Heart right ventricle (tissue), 16 donors: ENCODE measurements around the gene ANKRD60. TPM values are rescaled to one million over a fixed set of nuclear protein-coding genes. Genes with fewer than 3 reads are reported as not detected.
A peak's percentile ranks its signal among the peaks of the same experiment; 100 is the strongest.

Experiments used
- ATAC-seq, 8 donors: fragments of 200-7000 bp; cut with Tn5 transposase; one replicate each; pipeline ENCODE4 v1.9.1; 2020; ENCODE audit warnings: mild to moderate bottlenecking in 8 of 8, moderate library complexity in 8 of 8, moderate number of reproducible peaks in 1 of 8
- DNase-seq, 2 donors: peaks; one replicate each; pipeline ENCODE4 v3.0.0-alpha.2; 2020
- H3K27ac ChIP-seq, 10 donors: fragments of 200-600 bp; sonication (generic) in 2 of 10; one replicate each; pipeline versions ENCODE4 v1.5.0 to v1.8.0; 2020 to 2022; ENCODE audit warnings: mild to moderate bottlenecking in 3 of 10
- H3K27me3 ChIP-seq, 7 donors: fragments of 200-600 bp; one replicate each; pipeline ENCODE4 v1.8.0; 2021 to 2022; ENCODE audit warnings: mild to moderate bottlenecking in 2 of 7
- H3K36me3 ChIP-seq, 9 donors: fragments of 200-600 bp; sonication (generic) in 1 of 9; one replicate each; pipeline versions ENCODE4 v1.5.0 to v1.8.0; 2020 to 2022; ENCODE audit warnings: mild to moderate bottlenecking in 2 of 9
- H3K4me1 ChIP-seq, 9 donors: fragments of 200-600 bp; sonication (generic) in 1 of 9; one replicate each; pipeline versions ENCODE4 v1.5.0 to v1.8.0; 2020 to 2022; ENCODE audit warnings: mild to moderate bottlenecking in 4 of 9
- H3K4me3 ChIP-seq, 10 donors: fragments of 200-600 bp; sonication (generic) in 2 of 10; one replicate each; pipeline versions ENCODE4 v1.5.0 to v1.8.0; 2020 to 2022; ENCODE audit warnings: mild to moderate bottlenecking in 7 of 10, moderate library complexity in 2 of 10
- H3K9me3 ChIP-seq, 11 donors: fragments of 200-600 bp in 10 of 11; sonication (generic) in 2 of 11; one replicate each; pipeline versions ENCODE4 v1.5.0 to v1.8.0; 2013 to 2022; ENCODE audit warnings: mild to moderate bottlenecking in 2 of 11, control low read depth in 1 of 11, moderate library complexity in 1 of 11
- WGBS, 2 donors: extraction: QIAGEN DNeasy Blood & Tissue Kit; methylation state at CpG; one replicate each; pipeline ENCODE4 v1.1.7; 2013; ENCODE audit warnings: inconsistent platforms in 1 of 2; 5-methylcytosine and 5-hydroxymethylcytosine counted together
- intact Hi-C, 10 donors: fragments of 100-400 bp; cut with DNase I; formaldehyde crosslinking; loops; one replicate each; pipeline versions ENCODE4 v1.11.1 to v1.14.2; 2022
- polyA plus RNA-seq, 2 donors: library from polyadenylated mRNA; stranded (reverse); fragments of 200-250 nt; gene quantifications; one replicate each; pipeline ENCODE4 v1.2.3, GENCODE V29; 2013
- total RNA-seq, 10 donors: library from RNA; stranded (reverse); fragmentation: NEBNext Ultra II Directional in 3 of 10; extraction: Animal tissue kit (Norgen Biotek cat#: 25700) in 3 of 10; gene quantifications; one replicate each; pipeline versions ENCODE4 v1.2.1 to v1.2.4, GENCODE V29; 2021 to 2023
- TF ChIP-seq, protein P1 (sequence below), 9 donors: fragments of 200-600 bp; sonication (generic) in 2 of 9; IDR thresholded peaks; one replicate each; pipeline versions ENCODE4 v1.5.0 to v1.8.0; 2021 to 2022; ENCODE audit warnings: antibody characterized with exemption in 9 of 9, mild to moderate bottlenecking in 5 of 9, moderate library complexity in 1 of 9
- donor health status: Arrhythmogenic right ventricular cardiomyopathy.
- donor health status: ischemic (EF 13 %, LVEDD 7.1; RV severe dilation, severe dysfunction).
- donor health status: healthy with polysubstance abuse.
- donor health status: DM: no; HTN: yes; CAD: no.
- donor health status: DM: no; HTN: no; CAD: no.
- donor health status: ischemic (EF 25% LVEDD 6.9; RV normal size, moderate dysfunction).
- donor health status: ischemic (EF 25% LVEDD 5.7; RV mildly dilated, moderate dysfunction).
- donor health status: healthy.
- donor health status: DM: yes; HTN: yes; CAD: no.
- donor health status: Ischemic cardiomyopathy.
- donor health status: ischemic (EF 35%, LVEDD 5.7; RV mildly dilated, moderate dysfunction).
- donor health status: nonischemic (EF 11% LVEDD 7.7; RV severe dilation, severe dysfunction).
- donor health status: DM: yes; HTN: yes; CAD: no.
- donor health status: PGD.
- donor health status: ischemic (EF 29% LVEDD 5.4; RV normal size, mild dysfunction).
- donor health status: nonischemic (EF 23%, LVEDD 6.1; RV moderate dilation, normal function).

The ANKRD60 gene
- total and polyA plus RNA-seq, 12 donors, result not detected

DNA sequence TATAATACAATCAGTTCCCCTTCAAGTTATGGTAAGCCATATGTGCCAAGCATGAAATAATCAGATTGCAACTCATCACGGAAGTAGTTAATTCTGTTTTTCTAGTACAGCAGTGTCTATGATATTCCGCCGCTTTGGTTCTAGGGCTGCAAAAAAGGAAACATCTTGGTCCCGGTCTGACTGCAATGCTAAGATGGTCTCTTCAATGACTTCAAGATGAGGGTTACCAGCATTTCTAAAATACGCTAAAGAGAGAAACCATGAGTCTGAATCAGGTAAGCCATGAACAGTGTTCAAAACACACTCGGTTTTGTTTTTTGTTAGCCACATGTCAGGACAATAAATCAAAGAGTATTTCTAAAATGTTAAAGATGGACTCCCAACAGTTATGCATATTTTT, 3.2 kb upstream of the ANKRD60 start:
- WGBS, 2 donors, result 73 to 77% methylated on average over 6 of the region's 6 CpGs
- intact Hi-C loops, result loop anchor here in 7 of 10 donors (10.0 kb wide), 5 partner anchors 163 to 623 kb away; partner anchors contain the start of genes GNAS (in 2 of the 7) and GNAS-AS1 (in 2 of the 7)
- Histone ChIP-seq H3K4me1 (peaks cover 0 to 15% (median 7%) of the 10 kb centered on the region in 9 donors), H3K9me3 (no peaks in the 10 kb centered on the region), H3K27ac (no peak overlapping the region), H3K27me3 (peaks cover 10 to 47% (median 27%) of the 10 kb centered on the region in 7 donors), H3K4me3 (no peak overlapping the region), H3K36me3 (peaks cover 0 to 36% (median 0%) of the 10 kb centered on the region in 9 donors)
- DNase-seq, result no peak
- TF ChIP-seq, protein P1, sequence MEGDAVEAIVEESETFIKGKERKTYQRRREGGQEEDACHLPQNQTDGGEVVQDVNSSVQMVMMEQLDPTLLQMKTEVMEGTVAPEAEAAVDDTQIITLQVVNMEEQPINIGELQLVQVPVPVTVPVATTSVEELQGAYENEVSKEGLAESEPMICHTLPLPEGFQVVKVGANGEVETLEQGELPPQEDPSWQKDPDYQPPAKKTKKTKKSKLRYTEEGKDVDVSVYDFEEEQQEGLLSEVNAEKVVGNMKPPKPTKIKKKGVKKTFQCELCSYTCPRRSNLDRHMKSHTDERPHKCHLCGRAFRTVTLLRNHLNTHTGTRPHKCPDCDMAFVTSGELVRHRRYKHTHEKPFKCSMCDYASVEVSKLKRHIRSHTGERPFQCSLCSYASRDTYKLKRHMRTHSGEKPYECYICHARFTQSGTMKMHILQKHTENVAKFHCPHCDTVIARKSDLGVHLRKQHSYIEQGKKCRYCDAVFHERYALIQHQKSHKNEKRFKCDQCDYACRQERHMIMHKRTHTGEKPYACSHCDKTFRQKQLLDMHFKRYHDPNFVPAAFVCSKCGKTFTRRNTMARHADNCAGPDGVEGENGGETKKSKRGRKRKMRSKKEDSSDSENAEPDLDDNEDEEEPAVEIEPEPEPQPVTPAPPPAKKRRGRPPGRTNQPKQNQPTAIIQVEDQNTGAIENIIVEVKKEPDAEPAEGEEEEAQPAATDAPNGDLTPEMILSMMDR (IDR thresholded peaks at IDR 0.05), result no peak
- no peak for ATAC-seq

DNA sequence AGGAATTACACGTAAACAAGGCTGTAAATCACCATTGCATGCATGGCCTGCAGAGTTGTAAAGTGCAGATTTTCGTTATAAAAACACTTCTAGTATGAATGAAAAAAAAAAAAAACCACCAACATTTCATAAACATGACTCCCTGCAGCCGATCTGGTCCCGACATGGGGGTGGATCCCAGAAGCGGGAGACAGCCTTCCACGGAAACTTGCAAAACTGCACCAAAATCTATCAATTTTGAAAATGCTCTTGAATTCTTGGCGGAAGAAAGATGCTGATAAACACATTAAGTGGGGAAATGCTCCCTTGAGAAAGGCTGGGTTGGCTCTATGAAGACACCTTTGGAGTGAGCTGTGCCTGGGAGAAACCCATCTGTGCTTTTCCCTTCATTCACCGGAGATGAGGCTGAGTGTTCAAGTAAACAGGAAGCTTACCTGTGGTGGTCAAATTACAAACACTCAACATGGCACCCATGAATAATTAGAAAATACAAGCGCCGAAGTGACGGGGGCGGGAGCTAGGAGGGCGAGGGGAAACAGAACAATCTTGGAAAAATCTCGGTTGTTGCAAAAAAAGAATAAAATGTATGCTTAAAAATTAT, 845 bp upstream of the ANKRD60 start:
- peaks cover 0 to 26% (median 0%) of the 10 kb centered on the region in 9 donors for H3K36me3 ChIP-seq
- H3K27ac ChIP-seq, result no peak overlapping the region
- H3K4me3 ChIP-seq, result peak overlapping the region in 1 of 10 donors; percentile 26
- TF ChIP-seq, protein P1 (IDR thresholded peaks at IDR 0.05), result no peak
- peaks cover 0 to 9% (median 4%) of the 10 kb centered on the region in 9 donors for H3K4me1 ChIP-seq
- intact Hi-C loops, result no loop called here
- peaks cover 10 to 64% (median 42%) of the 10 kb centered on the region in 7 donors for H3K27me3 ChIP-seq
- no peak for DNase-seq
- WGBS, 2 donors, result 80 to 83% methylated on average over 14 of the region's 14 CpGs
- H3K9me3 ChIP-seq, result no peaks in the 10 kb centered on the region
- ATAC-seq, result no peak

DNA sequence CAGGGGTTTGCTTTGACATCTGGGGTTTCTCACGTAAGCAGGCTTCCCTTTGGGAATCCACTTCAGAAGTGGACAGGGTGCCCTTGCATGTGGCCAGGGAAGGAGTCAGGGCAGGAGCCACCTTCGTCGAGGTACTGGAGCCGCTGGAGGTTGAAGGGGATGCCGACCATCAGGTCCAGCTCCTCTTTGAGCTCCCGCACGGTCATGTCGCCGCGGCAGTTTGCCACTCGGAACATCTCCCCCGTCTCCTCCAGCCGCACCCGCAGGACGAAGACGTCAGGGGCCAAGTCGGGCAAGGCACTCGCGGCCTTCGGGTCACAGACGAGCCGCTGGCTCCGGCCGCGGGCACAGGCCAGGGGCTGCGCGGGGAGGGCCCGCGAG, 360 bp downstream of the ANKRD60 start:
- Histone ChIP-seq H3K27me3 (peaks cover 10 to 69% (median 52%) of the 10 kb centered on the region in 7 donors), H3K4me1 (peaks cover 0 to 9% (median 4%) of the 10 kb centered on the region in 9 donors), H3K36me3 (peaks cover 0 to 15% (median 0%) of the 10 kb centered on the region in 9 donors), H3K4me3 (peak overlapping the region in 2 of 10 donors; percentile 9 to 16), H3K27ac (no peak overlapping the region), H3K9me3 (no peaks in the 10 kb centered on the region)
- DNase-seq, result no peak
- 5 to 7% methylated on average over 29 of the region's 29 CpGs for WGBS, 2 donors
- peak in 2 of 8 donors; percentile 16 to 31 for ATAC-seq
- intact Hi-C loops, result no loop called here
- TF ChIP-seq, protein P1 (IDR thresholded peaks at IDR 0.05), result no peak

DNA sequence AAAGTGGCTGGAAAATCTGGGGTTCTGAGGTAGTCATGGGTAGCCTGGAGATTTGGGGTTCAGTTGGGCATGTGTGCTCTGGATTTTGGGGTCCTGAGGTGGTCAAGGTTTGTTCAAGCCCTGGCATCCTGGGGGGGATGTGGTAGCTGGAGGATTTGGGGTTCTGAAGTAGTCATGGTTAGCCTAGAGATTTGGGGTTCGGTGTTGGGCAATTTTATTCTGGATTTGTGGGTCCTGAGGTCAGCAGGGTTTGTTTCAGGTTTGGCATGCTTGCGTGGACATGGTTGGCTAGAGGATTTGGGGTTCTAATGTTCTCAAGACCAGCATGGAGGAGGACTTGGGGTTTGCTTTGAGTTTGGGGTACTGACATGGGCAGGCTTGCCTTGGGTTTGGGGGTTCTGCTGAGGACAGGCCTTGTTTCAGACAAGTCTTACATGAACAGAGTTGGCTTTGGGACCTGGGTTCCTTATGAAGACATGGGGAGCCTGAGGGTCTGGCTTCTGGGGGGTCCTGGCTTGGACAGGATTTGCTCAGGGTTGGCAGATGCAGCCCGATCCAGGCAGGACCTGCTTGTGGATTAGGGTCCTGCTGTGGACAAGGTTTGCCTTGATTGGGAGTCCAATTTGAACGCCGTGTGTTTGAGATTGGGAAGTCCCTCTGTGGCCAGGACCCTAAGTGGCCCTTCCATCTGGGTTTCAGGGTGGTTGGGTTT, 906 bp downstream of the ANKRD60 start:
- DNase-seq (no peak), ATAC-seq (no peak)
- no peak overlapping the region for H3K4me3 ChIP-seq
- H3K27ac ChIP-seq, result no peak overlapping the region
- H3K4me1 ChIP-seq, result peaks cover 0 to 9% (median 4%) of the 10 kb centered on the region in 9 donors
- TF ChIP-seq, protein P1 (IDR thresholded peaks at IDR 0.05), result no peak
- intact Hi-C loops, result no loop called here
- H3K36me3 ChIP-seq, result peaks cover 0 to 14% (median 0%) of the 10 kb centered on the region in 9 donors
- WGBS, 2 donors, result 92 to 95% methylated on average over 5 of the region's 5 CpGs
- peaks cover 10 to 69% (median 56%) of the 10 kb centered on the region in 7 donors for H3K27me3 ChIP-seq
- H3K9me3 ChIP-seq, result no peaks in the 10 kb centered on the region
